Stimulated activated CD8-positive, alpha-beta memory T cell treated with anti-CD3 and anti-CD28 coated beads, Interleukin-2, amount 100 ng/mL, for 1 hour (primary cell): ENCODE results near the gene MYO1F.
A peak's percentile ranks its signal among the peaks of the same experiment; 100 is the strongest.
"Not testable (repeated sequence)": the region's sequence is repeated elsewhere in the genome, so short reads cannot be mapped to it uniquely, and the experiment has no call there.

Source experiments
- DNase-seq, 2 donors: peaks; one replicate each; pipeline ENCODE4 v3.0.0-alpha.2; 2020; ENCODE audit warnings: low read depth in 2 of 2

The MYO1F gene

GRCh38 chr19:8577247-8577646, at the start of gene MYO1F:
Gene MYO1F, minus strand, starts transcription at chr19:8577442. Its CDS starts 133 bp downstream, at chr19:8577309.
- no peak for DNase-seq

GRCh38 chr19:8626842-8627241, 49.6 kb upstream of the MYO1F start:
- DNase-seq, result no peak

- not testable (repeated sequence) for DNase-seq
These were observed 45.6 kb upstream of the MYO1F start for GRCh38 chr19:8622886-8623285.

- DNase-seq, result no peak
These were observed 41.5 kb upstream of the MYO1F start for GRCh38 chr19:8618751-8619150.

- no peak for DNase-seq
These were observed 40.7 kb upstream of the MYO1F start for GRCh38 chr19:8617984-8618383.

GRCh38 chr19:8617325-8617724, 40.1 kb upstream of the MYO1F start:
- DNase-seq, result not testable (repeated sequence)

GRCh38 chr19:8616861-8617260, 39.6 kb upstream of the MYO1F start:
- no peak for DNase-seq

GRCh38 chr19:8615813-8616596, 38.8 kb upstream of the MYO1F start:
- peak; percentile 22 to 23 for DNase-seq

GRCh38 chr19:8615024-8615423, 37.8 kb upstream of the MYO1F start:
- no peak for DNase-seq

- no peak for DNase-seq
These were observed 37.2 kb upstream of the MYO1F start for GRCh38 chr19:8614455-8614854.

- no peak for DNase-seq
These were observed 35.5 kb upstream of the MYO1F start for GRCh38 chr19:8612807-8613171.

GRCh38 chr19:8611877-8612806, 34.9 kb upstream of the MYO1F start:
- no peak for DNase-seq

- DNase-seq, result no peak
These were observed 34.2 kb upstream of the MYO1F start for GRCh38 chr19:8611391-8611876.

GRCh38 chr19:8610936-8611300, 33.7 kb upstream of the MYO1F start:
- no peak for DNase-seq

- DNase-seq, result no peak
These were observed 33.0 kb upstream of the MYO1F start, which contains the start of gene ADAMTS10 for GRCh38 chr19:8610041-8610935. Gene ADAMTS10, minus strand, starts transcription at chr19:8610715. Its CDS starts 5,005 bp downstream, at chr19:8605710.

- no peak for DNase-seq
These were observed 32.2 kb upstream of the MYO1F start for GRCh38 chr19:8609279-8610040.

- no peak for DNase-seq
These were observed 31.7 kb upstream of the MYO1F start for GRCh38 chr19:8608941-8609278.

- DNase-seq, result no peak
These were observed 30.1 kb upstream of the MYO1F start for GRCh38 chr19:8607386-8607785.

GRCh38 chr19:8605514-8605913, 28.3 kb upstream of the MYO1F start:
- DNase-seq, result no peak

- DNase-seq, result no peak
These were observed 24.6 kb upstream of the MYO1F start for GRCh38 chr19:8601796-8602195.

- DNase-seq, result no peak
These were observed 23.6 kb upstream of the MYO1F start for GRCh38 chr19:8600816-8601215.
